HCT116 (cell line): Measurements from ENCODE around the gene ATP6V1A. TPM values are rescaled to one million over a fixed set of nuclear protein-coding genes. Genes with fewer than 3 reads are reported as not detected.

Experiments
- ATAC-seq: fragments of 200-7000 bp; cut with Tn5 transposase; 2 replicates; pipeline ENCODE4 v1.9.1; 2020; ENCODE audit warnings: mild to moderate bottlenecking, moderate library complexity
- BruUV-seq: library from RNA; stranded (reverse); fragments of 400-500 nt; replicated peaks from 2 replicates; lab custom pipeline; 2021; lab: Mats Ljungman, UMichigan
- CTCF ChIA-PET: fragments of 300-600 bp; sonication (Branson Sonifier 250); formaldehyde crosslinking; loops from one replicate; lab custom pipeline; 2021; ENCODE audit warnings: antibody characterized with exemption; lab: Charles Lee
- POLR2A ChIA-PET: fragments of 300-600, 350-600 bp; sonication (Branson Sonifier 250); formaldehyde crosslinking; loops from one replicate; lab custom pipeline; 2021; ENCODE audit warnings: antibody characterized with exemption; lab: Charles Lee
- RAD21 ChIA-PET, 2 experiments: fragments of 300-600 bp; sonication (Branson Sonifier 250); formaldehyde crosslinking; loops; one replicate each; lab custom pipeline; 2023; ENCODE audit warnings: low total read pairs in 2 of 2; ENCODE audit not compliant: uncharacterized antibody in 2 of 2, unreplicated experiment in 2 of 2, low non-redundant PET in 1 of 2; lab: Charles Lee
- DNase-seq: peaks from one replicate; pipeline ENCODE4 v3.0.0-alpha.2; 2010; ENCODE audit warnings: low read depth, low spot score
- H2AFZ ChIP-seq: fragments of 200-600 bp; shearing (Covaris generic), sonication (generic); 2 replicates; pipeline ENCODE4 v1.6.1; 2017; ENCODE audit warnings: low read depth, mixed run types, mixed read lengths, antibody characterized with exemption, low read length; ENCODE audit not compliant: poor library complexity, severe bottlenecking
- H3K27ac ChIP-seq: 2 replicates; pipeline ENCODE4 v1.5.1; 2012; ENCODE audit warnings: low read depth, low read length
- H3K27me3 ChIP-seq: fragments of 200-600 bp; sonication (generic); 2 replicates; pipeline ENCODE4 v1.6.1; 2016; ENCODE audit warnings: mixed run types, low read length, mixed read lengths; ENCODE audit not compliant: insufficient read depth
- H3K36me3 ChIP-seq, 2 experiments: fragments of 200-500 bp in 1 of 2; fragments of 200-600 bp in 1 of 2; sonication (Bioruptor generic) in 1 of 2; sonication (generic) in 1 of 2; 2 replicates each; pipeline versions ENCODE4 v1.5.1 to v1.6.1; 2014 to 2016; ENCODE audit warnings: low read length in 2 of 2, inconsistent platforms in 1 of 2, mixed read lengths in 1 of 2, mixed run types in 1 of 2; ENCODE audit not compliant: insufficient read depth in 2 of 2, control insufficient read depth in 1 of 2
- H3K4me1 ChIP-seq, 2 experiments: fragments of 200-600 bp in 1 of 2; sonication (generic) in 1 of 2; 2 replicates each; pipeline versions ENCODE4 v1.5.1 to v1.6.1; 2012 to 2017; ENCODE audit warnings: low read length in 2 of 2, inconsistent platforms in 1 of 2, mild to moderate bottlenecking in 1 of 2, mixed read lengths in 1 of 2, mixed run types in 1 of 2, moderate library complexity in 1 of 2; ENCODE audit not compliant: insufficient read depth in 2 of 2, control insufficient read depth in 1 of 2
- H3K4me2 ChIP-seq: fragments of 200-600 bp; sonication (generic); 2 replicates; pipeline ENCODE4 v1.6.1; 2017; ENCODE audit warnings: mixed run types, low read length, mixed read lengths
- H3K4me3 ChIP-seq, 2 experiments: fragments of 200-600 bp in 1 of 2; sonication (generic) in 1 of 2; replicated peaks in 1 of 2; 2 replicates each; pipeline ENCODE4 v1.5.1; 2011 to 2016; ENCODE audit warnings: low read length in 2 of 2, control low read depth in 1 of 2, low read depth in 1 of 2, mild to moderate bottlenecking in 1 of 2, mixed read lengths in 1 of 2, mixed run types in 1 of 2
- H3K79me2 ChIP-seq: fragments of 200-600 bp; sonication (generic); 2 replicates; pipeline ENCODE4 v1.6.1; 2017; ENCODE audit warnings: mild to moderate bottlenecking, mixed run types, low read length, moderate library complexity, mixed read lengths; ENCODE audit not compliant: insufficient read depth
- H3K9ac ChIP-seq: fragments of 200-600 bp; sonication (generic); 2 replicates; pipeline ENCODE4 v1.6.1; 2016; ENCODE audit warnings: low read length, mixed read lengths
- H3K9me2 ChIP-seq: fragments of 200-600 bp; sonication (generic), shearing (Covaris generic); 2 replicates; pipeline ENCODE4 v1.6.1; 2017; ENCODE audit warnings: mixed run types, mild to moderate bottlenecking, moderate library complexity; ENCODE audit not compliant: insufficient read depth
- H3K9me3 ChIP-seq, 2 experiments: fragments of 200-500 bp in 1 of 2; fragments of 200-600 bp in 1 of 2; sonication (Bioruptor generic) in 1 of 2; sonication (generic) in 1 of 2; 2 replicates each; pipeline ENCODE4 v1.6.1; 2014 to 2017; ENCODE audit warnings: low read length in 2 of 2, mixed read lengths in 2 of 2, inconsistent platforms in 1 of 2, low read depth in 1 of 2, mild to moderate bottlenecking in 1 of 2, mixed run types in 1 of 2, moderate library complexity in 1 of 2; ENCODE audit not compliant: control insufficient read depth in 1 of 2, insufficient read depth in 1 of 2
- H4K20me1 ChIP-seq: fragments of 200-600 bp; sonication (generic), shearing (Covaris generic); 2 replicates; pipeline ENCODE4 v1.6.1; 2017; ENCODE audit warnings: mixed run types, mild to moderate bottlenecking, moderate library complexity; ENCODE audit not compliant: insufficient read depth
- ATF3 ChIP-seq: IDR thresholded peaks from 2 replicates; pipeline ENCODE4 v1.6.1; 2012
- CEBPB ChIP-seq: IDR thresholded peaks from 2 replicates; pipeline ENCODE4 v1.6.1; 2012; ENCODE audit warnings: low read depth
- EGR1 ChIP-seq: IDR thresholded peaks from 2 replicates; pipeline ENCODE4 v1.6.1; 2012; ENCODE audit warnings: low read depth
- EZH2 ChIP-seq: fragments of 200-600 bp; sonication (generic); IDR thresholded peaks from 2 replicates; pipeline ENCODE4 v1.6.1; 2017; ENCODE audit warnings: antibody characterized with exemption, mixed run types
- EZH2phosphoT487 ChIP-seq: fragments of 200-600 bp; IDR thresholded peaks from 2 replicates; pipeline ENCODE4 v1.6.1; 2018; ENCODE audit warnings: antibody characterized with exemption, borderline replicate concordance
- FOSL1 ChIP-seq: IDR thresholded peaks from 2 replicates; pipeline ENCODE4 v1.6.1; 2012; ENCODE audit warnings: low read depth
- JUND ChIP-seq: IDR thresholded peaks from 2 replicates; pipeline ENCODE4 v1.6.1; 2012
- MAX ChIP-seq: IDR thresholded peaks from 2 replicates; pipeline ENCODE4 v1.6.1; 2012
- POLR2A ChIP-seq: IDR thresholded peaks from 2 replicates; pipeline ENCODE4 v1.7.0; 2011; ENCODE audit warnings: borderline replicate concordance; ENCODE audit not compliant: insufficient read depth, insufficient read length; ENCODE audit errors: extremely low read depth
- POLR2AphosphoS5 ChIP-seq: IDR thresholded peaks from 2 replicates; pipeline ENCODE4 v1.6.1; 2011; ENCODE audit warnings: mild to moderate bottlenecking, low read depth, low read length, moderate library complexity
- RAD21 ChIP-seq: IDR thresholded peaks from 2 replicates; pipeline ENCODE4 v1.6.1; 2012; ENCODE audit warnings: low read depth, mild to moderate bottlenecking
- SIN3A ChIP-seq: IDR thresholded peaks from 2 replicates; pipeline ENCODE4 v1.6.1; 2012; ENCODE audit warnings: low read depth
- SP1 ChIP-seq: IDR thresholded peaks from 2 replicates; pipeline ENCODE4 v1.6.1; 2012; ENCODE audit warnings: low read depth
- SRF ChIP-seq: IDR thresholded peaks from 2 replicates; pipeline ENCODE4 v1.6.1; 2012; ENCODE audit warnings: low read depth
- TCF7L2 ChIP-seq: IDR thresholded peaks from 2 replicates; pipeline ENCODE4 v1.7.0; 2011; ENCODE audit warnings: borderline replicate concordance, inconsistent platforms; ENCODE audit not compliant: insufficient read depth, insufficient read length; ENCODE audit errors: extremely low read depth
- ZFX ChIP-seq: fragments of 450-650 bp; IDR thresholded peaks from 2 replicates; pipeline ENCODE4 v1.6.1; 2017
- ZNF274 ChIP-seq: fragments of 200-500 bp; sonication (Bioruptor generic); IDR thresholded peaks from 2 replicates; pipeline ENCODE4 v1.6.1; 2014; ENCODE audit warnings: mild to moderate bottlenecking, low read depth, low read length, inconsistent platforms
- intact Hi-C: fragments of 100-400 bp; cut with micrococcal nuclease; formaldehyde crosslinking; loops from 2 replicates; pipeline ENCODE4 v1.10.0; 2022
- total RNA-seq: library from RNA; stranded (reverse); gene quantifications from one replicate; pipeline ENCODE4 v1.2.1, GENCODE V29; 2021; ENCODE audit not compliant: unreplicated experiment
- TF ChIP-seq, protein P1 (sequence below): IDR thresholded peaks from 2 replicates; pipeline ENCODE4 v1.6.1; 2011; ENCODE audit warnings: mild to moderate bottlenecking, low read length, moderate library complexity; ENCODE audit not compliant: insufficient replicate concordance; ENCODE audit errors: extremely low read depth

ATP6V1A gene
- total RNA-seq, 1 experiment from 2014 or later = 54.7 TPM

- Histone ChIP-seq H3K27me3 (no peaks in the 10 kb centered on the region), H2AFZ (no peak overlapping the region)
- CTCF ChIA-PET = no interaction called here
Observed at GRCh38 chr3:113776564-113776963, 29.7 kb downstream of the ATP6V1A start.

GRCh38 chr3:113783463-113783862 is 36.6 kb downstream of the ATP6V1A start:
- Histone ChIP-seq H4K20me1 (no peaks in the 10 kb centered on the region), H2AFZ (no peak overlapping the region), H3K36me3 (peaks cover 0 to 6% of the 10 kb centered on the region in 2 experiments; a peak in 2 of 4 replicates), H3K9me2 (no peaks in the 10 kb centered on the region), H3K79me2 (no peaks in the 10 kb centered on the region), H3K27me3 (no peaks in the 10 kb centered on the region), H3K4me3 (no peak overlapping the region), H3K4me1 (no peaks in the 10 kb centered on the region), H3K9ac (no peak overlapping the region), H3K9me3 (no peaks in the 10 kb centered on the region), H3K27ac (no peak overlapping the region), H3K4me2 (no peak overlapping the region)
- DNase-seq (no peak), ATAC-seq (no peak)
- BruUV-seq = no TSS peak
- intact Hi-C loops = no loop called here
- ChIA-PET POLR2A (no interaction called here), CTCF (no interaction called here), RAD21 (interaction anchor here in 1 of 2 experiments (0.5 kb wide), 1 partner anchor 35 kb away, joined by 4 read pairs; no protein-coding TSS in a partner anchor)
- TF ChIP-seq SP1 = no peak
- TF ChIP-seq SRF = no peak
- TF ChIP-seq ZNF274 = no peak
- no peak for TF ChIP-seq ATF3
- no peak for TF ChIP-seq SIN3A
- no peak for TF ChIP-seq MAX
- no peak for TF ChIP-seq FOSL1
- TF ChIP-seq EZH2phosphoT487 = no peak
- TF ChIP-seq EZH2 = no peak
- no peak for TF ChIP-seq POLR2AphosphoS5
- TF ChIP-seq JUND = no peak
- TF ChIP-seq CEBPB = no peak
- no peak for TF ChIP-seq ZFX
- TF ChIP-seq RAD21 = no peak
- TF ChIP-seq EGR1 = no peak
- TF ChIP-seq POLR2A = no peak

More at GRCh38 chr3:113776564-113776963, 29.7 kb downstream of the ATP6V1A start:
- Histone ChIP-seq H3K4me1 (peaks cover 0 to 5% of the 10 kb centered on the region in 2 experiments; a peak in 1 of 4 replicates), H3K9ac (no peak overlapping the region), H3K4me2 (no peak overlapping the region), H3K36me3 (no peaks in the 10 kb centered on the region)
- intact Hi-C loops = no loop called here
- TF ChIP-seq CEBPB = no peak
- TF ChIP-seq, protein P1, sequence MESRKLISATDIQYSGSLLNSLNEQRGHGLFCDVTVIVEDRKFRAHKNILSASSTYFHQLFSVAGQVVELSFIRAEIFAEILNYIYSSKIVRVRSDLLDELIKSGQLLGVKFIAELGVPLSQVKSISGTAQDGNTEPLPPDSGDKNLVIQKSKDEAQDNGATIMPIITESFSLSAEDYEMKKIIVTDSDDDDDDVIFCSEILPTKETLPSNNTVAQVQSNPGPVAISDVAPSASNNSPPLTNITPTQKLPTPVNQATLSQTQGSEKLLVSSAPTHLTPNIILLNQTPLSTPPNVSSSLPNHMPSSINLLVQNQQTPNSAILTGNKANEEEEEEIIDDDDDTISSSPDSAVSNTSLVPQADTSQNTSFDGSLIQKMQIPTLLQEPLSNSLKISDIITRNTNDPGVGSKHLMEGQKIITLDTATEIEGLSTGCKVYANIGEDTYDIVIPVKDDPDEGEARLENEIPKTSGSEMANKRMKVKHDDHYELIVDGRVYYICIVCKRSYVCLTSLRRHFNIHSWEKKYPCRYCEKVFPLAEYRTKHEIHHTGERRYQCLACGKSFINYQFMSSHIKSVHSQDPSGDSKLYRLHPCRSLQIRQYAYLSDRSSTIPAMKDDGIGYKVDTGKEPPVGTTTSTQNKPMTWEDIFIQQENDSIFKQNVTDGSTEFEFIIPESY = no peak
- no peak for TF ChIP-seq EZH2
- TF ChIP-seq TCF7L2 = no peak
- no peak for TF ChIP-seq ATF3
- TF ChIP-seq SP1 = no peak
- no peak for TF ChIP-seq POLR2AphosphoS5
- TF ChIP-seq RAD21 = no peak
- TF ChIP-seq, all 23 proteins: peak for 0
- no peak for ATAC-seq
- no peak overlapping the region for H3K27ac ChIP-seq
- no TSS peak for BruUV-seq
- no peaks in the 10 kb centered on the region for H3K79me2 ChIP-seq
- H3K9me2 ChIP-seq = no peaks in the 10 kb centered on the region
- ChIA-PET RAD21 (no interaction called here), POLR2A (no interaction called here)
- no peaks in the 10 kb centered on the region for H4K20me1 ChIP-seq
- no peak overlapping the region for H3K4me3 ChIP-seq
- no peak for DNase-seq
- H3K9me3 ChIP-seq = no peaks in the 10 kb centered on the region
